Stimulated activated memory B cell treated with anti-CD40 and anti-IgM and Interleukin-4, amounts not matched to agents 10 μg/mL and 1 μg/mL and 100 μg/mL, for 72 hours (primary cell): ENCODE measurements around the gene RPS27.
A peak's percentile ranks its signal among the peaks of the same experiment; 100 is the strongest.

Experiments
- ATAC-seq: fragments of 150-1000 bp; cut with Tn5 transposase; 2 replicates; pipeline ENCODE4 v1.10.0; 2021
- H3K27ac Mint-ChIP-seq: one replicate; pipeline ENCODE4 v1.8.0; 2022; ENCODE audit warnings: mild to moderate bottlenecking, mixed read lengths
- H3K27me3 Mint-ChIP-seq: one replicate; pipeline ENCODE4 v1.8.0; 2022; ENCODE audit warnings: mixed read lengths
- H3K36me3 Mint-ChIP-seq: one replicate; pipeline ENCODE4 v1.8.0; 2022; ENCODE audit warnings: mixed read lengths
- H3K4me1 Mint-ChIP-seq: one replicate; pipeline ENCODE4 v1.8.0; 2022; ENCODE audit warnings: mixed read lengths
- H3K4me3 Mint-ChIP-seq: one replicate; pipeline ENCODE4 v1.8.0; 2022; ENCODE audit warnings: mild to moderate bottlenecking, moderate library complexity, mixed read lengths
- H3K9me3 Mint-ChIP-seq: one replicate; pipeline ENCODE4 v1.8.0; 2022; ENCODE audit warnings: mixed read lengths

The RPS27 gene

DNA sequence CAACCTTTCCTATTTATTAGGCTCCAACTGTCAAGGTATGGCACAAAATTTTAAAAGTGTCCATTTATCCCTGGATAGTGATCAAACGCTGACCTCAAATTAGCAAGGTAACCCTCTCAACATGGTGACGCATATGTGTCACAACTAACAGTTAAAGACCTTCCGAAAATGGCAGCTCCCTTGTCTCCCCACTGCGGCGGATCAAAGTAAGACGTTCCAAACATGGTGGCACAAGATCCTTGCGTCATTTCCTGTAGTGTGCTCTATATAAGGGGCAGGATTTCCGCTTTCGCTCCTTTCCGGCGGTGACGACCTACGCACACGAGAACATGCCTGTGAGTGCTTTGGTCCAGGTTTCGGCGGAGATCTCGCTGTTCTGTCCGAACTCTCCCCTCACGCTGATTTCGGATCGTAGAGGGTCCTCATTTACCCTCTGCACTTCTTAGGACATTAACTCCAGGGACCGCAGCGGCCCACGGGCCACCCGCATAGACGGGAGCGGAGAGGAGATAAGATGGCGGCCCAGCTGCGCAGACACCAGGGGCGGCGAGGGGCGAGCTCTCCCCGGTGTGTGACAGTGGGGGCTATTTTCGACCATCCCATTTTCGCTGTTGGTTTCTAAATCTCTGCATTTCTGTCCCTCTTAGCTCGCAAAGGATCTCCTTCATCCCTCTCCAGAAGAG is at the start of gene RPS27:
Gene RPS27 (plus strand): TSS at position 295 of the 683 bp plus-strand sequence. CDS start 35 bp downstream, at position 330.
- Mint-ChIP-seq H3K9me3 (no peaks in the 10 kb centered on the region), H3K4me1 (peaks cover 55% of the 10 kb centered on the region), H3K27me3 (no peaks in the 10 kb centered on the region), H3K27ac (peak within 1 kb of the TSS; percentile 100), H3K4me3 (peak within 1 kb of the TSS; percentile 98), H3K36me3 (peaks cover 42% of the 10 kb centered on the region)
- ATAC-seq = peak; percentile 96

DNA sequence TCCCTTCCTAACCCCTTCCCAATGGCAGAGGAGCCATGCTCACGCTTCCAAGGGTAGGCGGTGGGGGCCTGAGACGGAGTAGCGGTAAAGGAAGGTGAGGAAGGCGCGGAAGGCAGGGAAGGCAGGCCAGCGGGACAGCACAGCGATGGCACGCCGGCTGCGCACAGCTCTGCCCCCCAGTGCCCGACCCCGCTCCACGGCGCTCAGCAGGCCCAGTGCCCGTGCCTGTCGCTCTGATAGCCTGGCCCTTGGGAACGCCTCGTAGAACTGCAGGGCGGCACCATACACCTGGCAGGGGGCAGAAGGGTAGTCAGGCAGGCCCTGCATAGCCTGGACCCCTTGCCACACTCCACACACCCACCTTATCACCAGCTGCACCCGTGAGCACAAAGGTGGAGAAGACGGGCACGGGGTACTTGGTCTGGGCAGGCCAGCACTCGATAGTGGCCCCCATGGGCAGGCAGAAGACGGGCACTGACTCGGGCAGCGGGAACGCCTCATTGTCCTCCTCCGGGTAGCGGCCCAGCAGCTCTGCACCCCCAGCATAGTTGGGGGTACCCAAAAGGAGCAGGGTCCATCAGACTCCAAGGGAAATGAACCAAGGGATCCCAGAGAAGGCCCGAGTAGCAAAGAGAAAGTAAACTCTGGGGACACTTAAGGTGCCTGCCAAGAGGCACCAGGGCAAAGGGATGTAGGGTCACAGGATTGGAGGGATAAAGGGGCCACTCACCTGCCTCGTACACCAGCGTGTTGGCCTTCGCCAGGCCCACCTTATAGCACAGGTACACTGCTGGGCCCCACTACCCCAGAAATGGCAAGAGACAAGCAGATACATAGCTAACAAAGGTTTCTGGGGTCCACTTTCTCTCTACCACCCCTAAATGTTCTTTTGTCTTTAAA is 48.5 kb upstream of the RPS27 start:
- no peak for ATAC-seq
- Mint-ChIP-seq H3K9me3 (no peaks in the 10 kb centered on the region), H3K4me1 (peaks cover 56% of the 10 kb centered on the region), H3K36me3 (peaks cover 67% of the 10 kb centered on the region), H3K4me3 (no peak overlapping the region), H3K27me3 (no peaks in the 10 kb centered on the region), H3K27ac (peak overlapping the region; percentile 93)

DNA sequence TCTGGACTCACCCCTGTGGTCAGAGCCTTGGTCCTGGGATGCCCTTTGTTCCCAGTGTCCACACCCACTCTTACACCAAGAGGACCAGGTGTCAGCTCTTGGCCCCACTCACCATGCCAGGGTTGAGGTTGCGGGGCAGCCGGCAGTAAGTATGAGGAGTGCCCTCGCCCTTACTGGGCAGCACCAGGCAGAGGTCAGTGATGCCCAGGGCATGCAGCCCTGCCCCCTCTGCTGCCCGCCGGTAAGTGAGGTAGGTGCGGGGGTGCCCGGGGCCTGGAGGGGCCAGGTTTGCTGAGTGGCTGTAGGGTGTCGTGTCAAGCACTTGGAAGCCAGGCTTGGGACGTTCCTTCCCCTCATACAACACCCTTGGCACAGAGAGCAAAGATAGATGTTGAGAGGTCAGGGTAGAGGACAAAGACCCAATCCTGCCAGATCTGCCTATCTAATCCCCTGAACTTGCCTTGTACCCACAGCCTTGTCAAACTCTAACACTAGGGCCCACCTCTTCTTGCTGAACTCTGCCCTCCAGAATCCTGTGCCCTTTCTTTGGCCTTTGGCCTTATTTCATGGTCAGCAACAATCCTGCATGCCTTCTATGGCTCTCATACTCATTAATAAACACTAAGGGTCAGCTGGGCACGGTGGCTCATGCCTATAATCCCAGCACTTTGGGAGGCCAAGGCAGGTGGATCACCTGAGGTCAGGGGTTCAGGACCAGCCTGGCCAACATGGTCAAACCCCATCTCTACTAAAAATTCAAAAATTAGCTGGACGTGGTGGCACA is 47.6 kb upstream of the RPS27 start:
- H3K27ac Mint-ChIP-seq = peak overlapping the region; percentile 93
- no peaks in the 10 kb centered on the region for H3K27me3 Mint-ChIP-seq
- H3K36me3 Mint-ChIP-seq = peaks cover 58% of the 10 kb centered on the region
- peaks cover 64% of the 10 kb centered on the region for H3K4me1 Mint-ChIP-seq
- no peaks in the 10 kb centered on the region for H3K9me3 Mint-ChIP-seq
- ATAC-seq = no peak
- no peak overlapping the region for H3K4me3 Mint-ChIP-seq

DNA sequence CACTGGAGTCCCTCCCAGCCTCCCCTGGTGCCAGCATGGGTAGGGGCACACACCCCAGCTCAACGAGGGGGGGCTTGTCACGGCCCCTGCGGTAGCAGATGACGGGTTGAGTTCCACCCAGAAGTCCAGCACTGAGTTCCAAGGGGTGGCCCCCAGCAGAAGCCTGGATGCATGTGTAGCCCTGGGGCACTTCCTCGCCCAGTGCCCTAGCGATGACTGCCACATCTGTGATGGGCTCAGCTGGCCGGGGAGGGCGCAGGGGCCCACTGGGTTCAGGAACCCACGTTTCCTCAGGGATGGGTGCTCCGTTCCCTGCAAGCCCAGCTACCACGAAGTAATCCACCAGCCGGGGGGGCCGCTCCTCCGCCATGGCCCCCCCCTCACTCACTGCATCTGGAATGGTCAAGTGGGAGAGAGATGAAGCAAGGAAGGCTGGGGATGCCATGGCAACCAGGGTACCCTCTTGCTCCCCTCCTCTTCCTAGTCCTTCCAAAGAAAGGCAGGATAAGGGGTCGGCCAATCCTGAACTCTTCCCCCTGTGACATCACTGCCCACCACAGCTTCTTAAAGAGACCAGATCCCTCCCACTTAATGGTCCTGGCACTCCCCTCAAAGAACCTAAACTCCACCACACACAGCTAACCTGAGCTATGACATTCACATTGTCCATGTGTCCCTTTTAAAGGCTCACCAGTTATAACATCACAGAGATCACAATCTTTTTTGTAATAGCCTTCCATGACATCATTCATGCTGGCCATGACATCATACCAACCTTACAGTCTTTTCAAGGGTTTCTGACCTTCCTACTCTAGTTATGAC is 46.3 kb upstream of the RPS27 start:
- H3K9me3 Mint-ChIP-seq = no peaks in the 10 kb centered on the region
- peaks cover 73% of the 10 kb centered on the region for H3K4me1 Mint-ChIP-seq
- peak overlapping the region; percentile 95 for H3K4me3 Mint-ChIP-seq
- H3K27me3 Mint-ChIP-seq = no peaks in the 10 kb centered on the region
- ATAC-seq = no peak
- peak overlapping the region; percentile 93 for H3K27ac Mint-ChIP-seq
- H3K36me3 Mint-ChIP-seq = peaks cover 62% of the 10 kb centered on the region

DNA sequence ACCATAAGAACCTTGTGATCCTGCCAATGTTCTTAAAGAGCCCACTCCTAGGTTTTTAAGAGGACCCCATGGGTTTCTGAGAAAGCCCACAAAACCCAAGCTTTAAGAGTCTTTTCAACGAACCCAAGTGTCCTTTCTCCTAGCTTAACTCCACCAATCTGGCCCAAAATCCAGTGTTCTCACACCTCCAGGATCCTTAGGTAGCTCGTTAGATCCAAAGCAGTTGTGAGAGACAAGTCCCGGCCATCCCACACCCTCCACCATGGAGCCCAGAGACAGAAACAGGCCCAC is 45.8 kb upstream of the RPS27 start:
- no peak for ATAC-seq
- Mint-ChIP-seq H3K27ac (peak overlapping the region; percentile 93), H3K27me3 (no peaks in the 10 kb centered on the region), H3K4me1 (peaks cover 70% of the 10 kb centered on the region), H3K4me3 (peak overlapping the region; percentile 95), H3K36me3 (peaks cover 57% of the 10 kb centered on the region), H3K9me3 (no peaks in the 10 kb centered on the region)

DNA sequence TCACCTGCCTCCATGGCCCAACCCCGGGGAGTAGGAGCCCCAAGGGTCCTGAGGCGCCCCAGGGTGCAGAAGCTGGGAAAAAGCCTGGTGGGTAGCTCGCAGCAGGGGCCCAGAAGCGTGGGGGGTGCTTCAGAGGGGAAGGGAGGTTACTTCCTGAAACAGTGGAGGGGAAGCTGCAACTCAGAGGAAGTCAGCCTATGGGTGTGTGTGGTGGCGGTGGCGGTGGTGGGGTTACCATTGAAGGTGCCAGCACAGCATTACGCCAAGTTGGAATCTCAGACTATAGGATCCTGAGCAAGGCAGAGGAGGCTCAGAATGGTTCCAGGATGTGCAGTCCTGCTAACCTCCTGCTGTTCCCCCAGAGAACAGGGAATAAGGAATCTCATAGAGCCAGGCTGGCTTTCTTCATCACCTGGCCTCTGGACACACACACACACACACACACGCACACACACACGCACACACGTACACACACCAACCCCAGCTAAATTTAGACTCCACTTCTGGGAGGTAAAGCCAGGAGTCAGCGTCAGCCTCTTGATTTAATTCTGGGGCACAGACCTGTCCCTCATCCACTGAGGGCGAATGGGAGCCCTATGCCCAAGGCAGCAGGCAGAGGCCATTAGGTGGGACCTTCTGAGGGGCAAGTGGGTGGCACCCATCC is 45.3 kb upstream of the RPS27 start:
- peak; percentile 74 for ATAC-seq
- Mint-ChIP-seq H3K9me3 (no peaks in the 10 kb centered on the region), H3K27me3 (no peaks in the 10 kb centered on the region), H3K36me3 (peaks cover 57% of the 10 kb centered on the region), H3K27ac (peak overlapping the region; percentile 93), H3K4me1 (peaks cover 70% of the 10 kb centered on the region), H3K4me3 (peak overlapping the region; percentile 95)

DNA sequence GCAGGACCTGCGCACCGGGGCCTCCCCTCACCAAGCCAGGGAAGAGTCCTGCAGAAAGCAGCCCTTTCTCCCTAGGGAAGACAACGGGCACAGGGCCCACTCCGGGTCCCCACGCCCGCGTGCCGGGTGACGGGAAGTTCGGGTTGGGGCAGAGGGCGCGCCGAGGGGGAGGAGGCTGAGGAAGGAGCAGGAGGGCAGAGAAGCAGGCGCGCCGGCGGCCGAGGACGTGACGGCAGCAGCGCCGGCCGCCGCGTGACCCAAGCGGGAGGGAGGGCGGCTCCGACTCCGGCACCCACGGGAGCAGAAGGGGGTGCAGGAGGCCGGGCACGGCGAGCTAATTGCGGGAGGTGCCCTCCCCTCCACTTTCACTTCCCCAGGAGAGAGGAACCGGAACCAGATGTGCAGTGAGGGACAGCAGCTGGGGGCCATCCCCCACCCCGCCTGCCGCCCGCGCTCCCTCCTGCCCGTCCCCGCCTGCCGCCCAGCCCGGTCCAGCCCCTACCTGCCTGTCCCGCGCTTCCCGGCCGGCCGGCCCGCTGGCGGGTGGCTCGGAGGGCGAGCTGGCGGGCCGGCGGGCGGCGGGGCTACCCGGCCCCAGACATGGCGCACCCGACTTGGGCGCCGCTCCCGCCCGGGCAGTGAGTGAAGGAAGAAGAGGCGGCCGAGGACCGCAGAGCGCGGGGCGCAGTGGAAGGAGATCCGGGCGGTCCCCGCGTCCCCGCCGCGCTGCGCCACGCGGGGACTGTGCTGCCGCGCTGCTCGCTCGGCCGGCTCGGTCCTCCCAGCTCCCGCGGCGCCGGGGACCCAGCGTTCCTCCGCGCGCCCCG is 44.6 kb upstream of the RPS27 start:
- peak overlapping the region; percentile 95 for H3K4me3 Mint-ChIP-seq
- peaks cover 72% of the 10 kb centered on the region for H3K4me1 Mint-ChIP-seq
- no peaks in the 10 kb centered on the region for H3K27me3 Mint-ChIP-seq
- H3K27ac Mint-ChIP-seq = peak overlapping the region; percentile 93
- H3K36me3 Mint-ChIP-seq = peaks cover 58% of the 10 kb centered on the region
- no peaks in the 10 kb centered on the region for H3K9me3 Mint-ChIP-seq
- peak; percentile 89 for ATAC-seq

DNA sequence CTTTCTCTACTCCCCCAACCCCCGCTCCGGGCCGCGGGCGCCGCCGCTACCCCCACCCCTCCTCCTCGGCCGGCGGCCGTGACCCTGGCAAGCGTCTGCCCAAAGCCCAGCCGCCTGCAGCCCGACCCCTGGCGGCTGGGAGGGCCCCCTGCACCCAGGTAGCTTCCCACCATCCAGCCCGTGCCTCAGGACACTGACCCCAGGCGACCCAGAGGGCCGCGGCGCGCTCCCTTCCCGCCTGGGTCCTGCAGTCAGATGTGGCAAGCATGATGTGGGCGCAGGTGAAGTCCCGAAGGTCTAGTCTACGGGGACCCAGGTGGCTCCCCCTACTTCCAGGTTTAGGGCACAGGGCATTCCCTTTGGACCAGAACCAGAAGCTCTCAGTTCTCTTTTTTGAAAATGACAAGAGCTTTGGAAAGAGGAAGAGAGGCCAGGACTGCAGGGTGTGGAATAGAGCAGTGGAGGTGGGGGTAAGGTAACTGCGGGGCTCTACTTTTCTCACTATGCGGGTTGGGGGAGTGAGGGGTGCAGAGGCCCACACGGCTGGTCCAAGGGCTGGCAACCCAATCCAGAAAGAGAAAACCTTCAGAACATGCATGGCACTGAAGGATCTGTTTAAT is 43.8 kb upstream of the RPS27 start, which contains the start of gene DENND4B:
Gene DENND4B (minus strand): TSS at position 97 of the 620 bp plus-strand sequence. CDS start 2,344 bp downstream, outside the sequence.
- Mint-ChIP-seq H3K9me3 (no peaks in the 10 kb centered on the region), H3K27me3 (no peaks in the 10 kb centered on the region), H3K27ac (peak within 1 kb of the TSS; percentile 93), H3K4me3 (peak within 1 kb of the TSS; percentile 95), H3K36me3 (peaks cover 59% of the 10 kb centered on the region), H3K4me1 (peaks cover 75% of the 10 kb centered on the region)
- peak; percentile 79 for ATAC-seq

DNA sequence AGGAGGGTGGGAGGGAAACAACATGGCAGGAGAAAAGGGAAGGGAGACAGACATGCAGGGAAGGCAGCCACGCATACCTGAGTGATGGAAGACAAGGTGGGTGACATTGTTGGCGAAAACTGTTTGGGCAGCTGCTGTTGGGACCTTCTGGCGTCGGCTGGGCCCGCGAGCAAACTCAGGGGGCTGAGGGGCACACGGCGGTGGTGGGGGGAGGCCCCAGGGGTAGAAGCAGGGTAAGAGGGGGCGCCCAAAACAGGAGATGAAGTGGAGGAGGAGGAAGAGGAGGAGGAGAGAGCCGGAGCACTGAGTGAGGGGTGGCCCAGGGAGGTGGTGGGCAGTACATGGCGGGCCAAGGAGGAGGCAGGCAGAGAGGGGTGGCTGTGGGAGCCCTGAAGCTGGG is 39.4 kb upstream of the RPS27 start:
- Mint-ChIP-seq H3K27ac (peak overlapping the region; percentile 55), H3K9me3 (no peaks in the 10 kb centered on the region), H3K36me3 (peaks cover 55% of the 10 kb centered on the region), H3K27me3 (no peaks in the 10 kb centered on the region), H3K4me1 (peaks cover 76% of the 10 kb centered on the region), H3K4me3 (no peak overlapping the region)
- ATAC-seq = no peak

DNA sequence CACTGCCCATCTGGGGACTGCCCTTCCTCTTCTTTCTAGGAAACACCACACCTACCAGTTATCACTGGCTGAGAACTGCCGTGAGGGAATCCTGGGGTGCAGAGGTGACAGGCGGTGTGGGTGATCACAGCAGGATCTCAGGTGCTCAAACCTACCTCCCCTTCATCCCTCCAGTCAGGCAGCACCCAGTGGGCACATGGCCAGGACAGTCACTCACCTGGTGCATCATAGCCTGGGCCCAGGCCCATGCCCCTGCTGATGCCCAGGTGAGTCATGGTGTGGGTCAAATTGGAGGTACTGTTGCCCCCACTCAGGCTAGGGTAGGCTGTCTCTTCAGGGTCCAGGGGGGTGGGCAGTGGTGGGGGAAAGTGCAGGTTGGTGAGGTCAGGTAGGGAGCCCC is 38.8 kb upstream of the RPS27 start:
- ATAC-seq = no peak
- peak overlapping the region; percentile 55 for H3K27ac Mint-ChIP-seq
- peaks cover 57% of the 10 kb centered on the region for H3K36me3 Mint-ChIP-seq
- peaks cover 79% of the 10 kb centered on the region for H3K4me1 Mint-ChIP-seq
- no peaks in the 10 kb centered on the region for H3K27me3 Mint-ChIP-seq
- H3K4me3 Mint-ChIP-seq = no peak overlapping the region
- no peaks in the 10 kb centered on the region for H3K9me3 Mint-ChIP-seq

DNA sequence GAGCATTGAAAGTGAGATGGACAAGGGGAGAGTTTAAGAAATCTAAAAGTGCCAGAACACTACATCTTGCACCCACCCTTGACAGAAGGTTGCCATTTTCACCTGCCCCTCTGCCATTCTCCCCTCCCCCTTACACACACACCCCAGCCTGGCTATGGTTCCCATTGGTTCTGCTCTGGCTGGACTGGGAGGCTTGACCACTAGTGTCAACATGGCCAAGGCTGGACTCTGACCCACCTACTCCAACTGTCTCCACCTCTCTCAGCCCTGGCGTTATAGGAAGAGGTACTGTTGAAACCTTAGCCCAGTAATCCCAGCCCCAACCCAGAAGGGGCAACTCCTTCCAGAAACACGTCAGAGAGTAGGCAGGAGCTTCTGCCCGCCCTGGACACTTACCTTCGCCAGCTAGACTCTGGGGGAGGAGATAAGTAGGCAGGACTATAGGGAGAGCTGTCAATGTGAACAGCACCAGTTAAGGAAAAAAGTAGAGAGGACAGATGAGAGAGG is 36.6 kb upstream of the RPS27 start:
- peak overlapping the region; percentile 52 for H3K27ac Mint-ChIP-seq
- no peaks in the 10 kb centered on the region for H3K27me3 Mint-ChIP-seq
- peak overlapping the region; percentile 11 for H3K4me3 Mint-ChIP-seq
- H3K4me1 Mint-ChIP-seq = peaks cover 73% of the 10 kb centered on the region
- no peak for ATAC-seq
- H3K9me3 Mint-ChIP-seq = no peaks in the 10 kb centered on the region
- peaks cover 63% of the 10 kb centered on the region for H3K36me3 Mint-ChIP-seq

DNA sequence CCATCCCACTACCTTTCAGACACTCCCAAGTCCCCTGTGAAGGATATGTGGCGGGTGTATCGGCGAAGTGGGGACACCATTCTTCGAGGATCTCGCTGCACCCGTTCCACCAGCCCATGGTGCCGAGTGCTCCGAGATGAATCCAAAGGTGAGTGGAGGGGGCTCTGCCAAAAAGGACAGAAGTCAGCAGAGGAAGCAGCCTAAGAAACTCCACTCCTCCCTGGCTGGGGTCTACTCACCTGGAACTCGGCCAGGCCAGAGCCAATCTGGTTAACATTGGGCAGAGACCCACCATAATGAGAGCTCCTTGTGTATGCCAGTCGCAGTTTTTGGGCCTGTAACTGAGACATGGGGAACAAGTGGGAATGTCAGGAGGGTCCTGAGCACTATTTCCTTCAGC is 35.7 kb upstream of the RPS27 start:
- Mint-ChIP-seq H3K27me3 (no peaks in the 10 kb centered on the region), H3K9me3 (no peaks in the 10 kb centered on the region), H3K27ac (no peak overlapping the region), H3K36me3 (peaks cover 66% of the 10 kb centered on the region), H3K4me1 (peaks cover 74% of the 10 kb centered on the region), H3K4me3 (no peak overlapping the region)
- no peak for ATAC-seq
